Endodermal cell (in vitro differentiated cells): ENCODE measurements around the gene NLGN1. TPM values are rescaled to one million over a fixed set of nuclear protein-coding genes. Genes with fewer than 3 reads are reported as not detected.

Experiments
- DNase-seq: peaks from one replicate; pipeline ENCODE4 v3.0.0-alpha.2; 2017
- H3K27ac ChIP-seq: 2 replicates; pipeline ENCODE4 v1.5.1; 2013; ENCODE audit warnings: mild to moderate bottlenecking, low read depth, low read length, moderate library complexity
- H3K27me3 ChIP-seq: 2 replicates; pipeline ENCODE4 v1.6.1; 2013; ENCODE audit warnings: mild to moderate bottlenecking, low read length, moderate library complexity; ENCODE audit not compliant: insufficient read depth, control insufficient read depth, poor library complexity, severe bottlenecking
- H3K36me3 ChIP-seq: 2 replicates; pipeline ENCODE4 v1.7.0; 2013; ENCODE audit warnings: mild to moderate bottlenecking, low read length, moderate library complexity; ENCODE audit not compliant: control insufficient read depth, insufficient read depth
- H3K4me1 ChIP-seq: one replicate; pipeline ENCODE4 v1.7.0; 2013; ENCODE audit warnings: low read length; ENCODE audit not compliant: control insufficient read depth, insufficient read depth
- H3K4me3 ChIP-seq: 2 replicates; pipeline ENCODE4 v1.5.1; 2013; ENCODE audit warnings: mild to moderate bottlenecking, low read length, moderate library complexity
- H3K9ac ChIP-seq: 2 replicates; pipeline ENCODE4 v1.6.1; 2013; ENCODE audit warnings: mild to moderate bottlenecking, low read length, moderate library complexity; ENCODE audit not compliant: poor library complexity, severe bottlenecking; ENCODE audit errors: extremely low read depth
- H3K9me3 ChIP-seq: 2 replicates; pipeline ENCODE4 v1.6.1; 2013; ENCODE audit warnings: mild to moderate bottlenecking, low read length, moderate library complexity; ENCODE audit not compliant: control insufficient read depth
- H3K27ac Mint-ChIP-seq: 2 replicates; pipeline ENCODE4 v1.8.0; 2020; ENCODE audit warnings: mixed read lengths
- H3K27me3 Mint-ChIP-seq: 2 replicates; pipeline ENCODE4 v1.8.0; 2021; ENCODE audit warnings: mild to moderate bottlenecking, mixed read lengths; ENCODE audit not compliant: insufficient read depth
- H3K36me3 Mint-ChIP-seq: 2 replicates; pipeline ENCODE4 v1.8.0; 2020; ENCODE audit warnings: low read depth, mixed read lengths
- H3K4me1 Mint-ChIP-seq: 2 replicates; pipeline ENCODE4 v1.8.0; 2020; ENCODE audit warnings: mixed read lengths
- H3K4me3 Mint-ChIP-seq: 2 replicates; pipeline ENCODE4 v1.8.0; 2020; ENCODE audit warnings: mild to moderate bottlenecking, moderate library complexity, mixed read lengths
- H3K9me3 Mint-ChIP-seq: 2 replicates; pipeline ENCODE4 v1.8.0; 2020; ENCODE audit warnings: mild to moderate bottlenecking, mixed read lengths
- CTCF ChIP-seq: fragments of 200-600 bp; sonication (generic); conservative IDR thresholded peaks from 2 replicates; pipeline ENCODE4 v1.5.0; 2021; ENCODE audit warnings: antibody characterized with exemption, mild to moderate bottlenecking
- WGBS, 2 experiments: methylation state at CpG; one replicate each; pipeline versions ENCODE4 v1.1.5 to v1.1.7; 2013; ENCODE audit warnings: missing lambda C conversion rate in 2 of 2, mixed read lengths in 1 of 2; ENCODE audit not compliant: insufficient coverage in 1 of 2, insufficient read length in 1 of 2; 5-methylcytosine and 5-hydroxymethylcytosine counted together
- total RNA-seq, 2 donors: library from RNA; stranded (reverse); fragmentation: NEBNext Ultra II Directional in 1 of 2; extraction: Animal tissue kit (Norgen Biotek cat#: 25700) in 1 of 2; gene quantifications; 2 replicates in 1 of 2; 3 replicates in 1 of 2; pipeline ENCODE4 v1.2.1, GENCODE V29; 2021

Gene NLGN1
- total RNA-seq, 2 donors from 2014 or later = 3.4 to 14.3 TPM

GRCh38 chr3:174062923-174063322 is 665.4 kb downstream of the NLGN1 start:
- no peaks in the 10 kb centered on the region for H3K27me3 ChIP-seq
- no peak overlapping the region for H3K27ac ChIP-seq
- no peak overlapping the region for H3K9ac ChIP-seq
- H3K9me3 ChIP-seq = peaks cover 3% of the 10 kb centered on the region
- no peak overlapping the region for H3K4me3 Mint-ChIP-seq
- H3K4me1 ChIP-seq = no peaks in the 10 kb centered on the region
- H3K4me3 ChIP-seq = no peak overlapping the region
- DNase-seq = no peak
- H3K27me3 Mint-ChIP-seq = no peaks in the 10 kb centered on the region
- H3K36me3 Mint-ChIP-seq = no peaks in the 10 kb centered on the region
- H3K27ac Mint-ChIP-seq = no peak overlapping the region
- H3K9me3 Mint-ChIP-seq = peaks cover 4% of the 10 kb centered on the region
- WGBS, 2 experiments = no CpG with 5 or more reads among the region's 1 CpG
- no peaks in the 10 kb centered on the region for H3K36me3 ChIP-seq
- TF ChIP-seq CTCF = no peak
- H3K4me1 Mint-ChIP-seq = no peaks in the 10 kb centered on the region

DNA sequence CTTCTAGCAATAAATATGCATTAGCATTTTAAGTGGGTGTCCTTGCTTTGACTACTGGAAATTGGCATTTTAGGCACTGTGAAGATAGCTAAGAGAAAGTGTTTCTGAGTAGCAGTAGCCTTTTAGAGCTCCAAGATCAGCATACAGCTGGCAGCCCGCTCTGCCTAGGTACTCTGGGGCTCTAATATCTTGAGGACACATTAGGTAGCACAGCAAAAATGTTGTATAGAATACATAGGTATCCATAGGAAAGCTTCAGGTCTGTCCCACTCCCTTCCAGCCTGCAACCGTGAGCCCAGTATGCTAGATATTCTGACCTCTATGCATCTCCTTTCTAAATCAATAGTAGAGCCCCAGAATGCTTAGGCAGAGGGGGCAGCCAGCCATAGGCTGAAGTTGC is 670.5 kb downstream of the NLGN1 start:
- no peak for TF ChIP-seq CTCF
- no peaks in the 10 kb centered on the region for H3K27me3 Mint-ChIP-seq
- WGBS, 2 experiments = 90 to 100% methylated on average over 1 to 2 of the region's 2 CpGs
- no peak overlapping the region for H3K27ac Mint-ChIP-seq
- no peak overlapping the region for H3K4me3 Mint-ChIP-seq
- no peaks in the 10 kb centered on the region for H3K9me3 ChIP-seq
- no peaks in the 10 kb centered on the region for H3K4me1 ChIP-seq
- H3K27me3 ChIP-seq = no peaks in the 10 kb centered on the region
- no peak for DNase-seq
- no peak overlapping the region for H3K9ac ChIP-seq
- no peak overlapping the region for H3K27ac ChIP-seq
- H3K36me3 Mint-ChIP-seq = no peaks in the 10 kb centered on the region
- H3K4me3 ChIP-seq = no peak overlapping the region
- H3K4me1 Mint-ChIP-seq = no peaks in the 10 kb centered on the region
- H3K9me3 Mint-ChIP-seq = peaks cover under 1% of the 10 kb centered on the region
- no peaks in the 10 kb centered on the region for H3K36me3 ChIP-seq

- DNase-seq = no peak
- no peak for TF ChIP-seq CTCF
- no peaks in the 10 kb centered on the region for H3K9me3 Mint-ChIP-seq
- H3K27ac Mint-ChIP-seq = no peak overlapping the region
- H3K27me3 Mint-ChIP-seq = no peaks in the 10 kb centered on the region
- no peak overlapping the region for H3K4me3 Mint-ChIP-seq
- H3K9me3 ChIP-seq = no peaks in the 10 kb centered on the region
- H3K4me1 Mint-ChIP-seq = no peaks in the 10 kb centered on the region
- 68% methylated on average over 1 of the region's 1 CpG; no CpG with 5 or more reads in 1 of the 2 experiments for WGBS, 2 experiments
- no peaks in the 10 kb centered on the region for H3K27me3 ChIP-seq
- H3K9ac ChIP-seq = no peak overlapping the region
- H3K36me3 ChIP-seq = no peaks in the 10 kb centered on the region
- H3K4me1 ChIP-seq = no peaks in the 10 kb centered on the region
- H3K4me3 ChIP-seq = no peak overlapping the region
- no peak overlapping the region for H3K27ac ChIP-seq
- no peaks in the 10 kb centered on the region for H3K36me3 Mint-ChIP-seq
These were observed 675.1 kb downstream of the NLGN1 start for GRCh38 chr3:174072675-174073074.
